Upper lobe of right lung (tissue), 1 donor: ENCODE results near the gene STAT6. TPM values are rescaled to one million over a fixed set of nuclear protein-coding genes. Genes with fewer than 3 reads are reported as not detected.

Source experiments
- ATAC-seq: fragments of 200-7000 bp; cut with Tn5 transposase; one replicate; pipeline ENCODE4 v1.9.1; 2020; ENCODE audit warnings: mild to moderate bottlenecking, moderate library complexity
- DNase-seq: peaks from one replicate; pipeline ENCODE4 v3.0.0-alpha.2; 2020
- H3K27ac ChIP-seq: fragments of 200-600 bp; one replicate; pipeline ENCODE4 v1.8.0; 2022
- H3K27me3 ChIP-seq: fragments of 200-600 bp; one replicate; pipeline ENCODE4 v1.8.0; 2022; ENCODE audit warnings: mild to moderate bottlenecking
- H3K36me3 ChIP-seq: fragments of 200-600 bp; one replicate; pipeline ENCODE4 v1.8.0; 2022
- H3K4me1 ChIP-seq: fragments of 200-600 bp; one replicate; pipeline ENCODE4 v1.8.0; 2022
- H3K4me3 ChIP-seq: fragments of 200-600 bp; one replicate; pipeline ENCODE4 v1.8.0; 2022; ENCODE audit warnings: mild to moderate bottlenecking
- H3K9me3 ChIP-seq: fragments of 200-600 bp; one replicate; pipeline ENCODE4 v1.8.0; 2022
- CTCF ChIP-seq: fragments of 200-600 bp; IDR thresholded peaks from one replicate; pipeline ENCODE4 v1.8.0; 2022; ENCODE audit warnings: antibody characterized with exemption
- intact Hi-C: fragments of 100-400 bp; cut with DNase I; formaldehyde crosslinking; loops from one replicate; pipeline ENCODE4 v1.11.0; 2022
- total RNA-seq: library from RNA; stranded (reverse); fragmentation: NEBNext Ultra II Directional; extraction: Animal tissue kit (Norgen Biotek cat#: 25700); gene quantifications from one replicate; pipeline ENCODE4 v1.2.1, GENCODE V29; 2021
- donor health status: DM: no; HTN: yes; CAD: no; lungs with severe emphysema.

The STAT6 gene
- total RNA-seq, 1 donor from 2014 or later = 230 TPM

GRCh38 chr12:57095440-57095839, 15.7 kb downstream of the STAT6 start:
- peaks cover 84% of the 10 kb centered on the region for H3K36me3 ChIP-seq
- H3K27me3 ChIP-seq = no peaks in the 10 kb centered on the region
- ATAC-seq (no peak), DNase-seq (no peak)
- H3K27ac ChIP-seq = no peak overlapping the region
- intact Hi-C loops = no loop called here
- no peak overlapping the region for H3K4me3 ChIP-seq
- no peak for TF ChIP-seq CTCF
- no peaks in the 10 kb centered on the region for H3K9me3 ChIP-seq
- H3K4me1 ChIP-seq = peaks cover 45% of the 10 kb centered on the region

- Histone ChIP-seq H3K4me1 (peaks cover 45% of the 10 kb centered on the region), H3K4me3 (no peak overlapping the region), H3K27me3 (no peaks in the 10 kb centered on the region), H3K36me3 (peaks cover 75% of the 10 kb centered on the region), H3K27ac (peak overlapping the region; percentile 36), H3K9me3 (no peaks in the 10 kb centered on the region)
- no peak for TF ChIP-seq CTCF
- intact Hi-C loops = no loop called here
- ATAC-seq (no peak), DNase-seq (no peak)
Measured at GRCh38 chr12:57094208-57095160, 16.7 kb downstream of the STAT6 start.

- Histone ChIP-seq H3K4me3 (no peak overlapping the region), H3K36me3 (peaks cover 67% of the 10 kb centered on the region), H3K27ac (peak overlapping the region; percentile 36), H3K9me3 (no peaks in the 10 kb centered on the region), H3K4me1 (peaks cover 42% of the 10 kb centered on the region), H3K27me3 (no peaks in the 10 kb centered on the region)
- DNase-seq (peak; percentile 81), ATAC-seq (peak; percentile 41)
- TF ChIP-seq CTCF = peak; percentile 55
- intact Hi-C loops = no loop called here
Measured at GRCh38 chr12:57093415-57094207, 17.6 kb downstream of the STAT6 start.

GRCh38 chr12:57092876-57093414, 18.2 kb downstream of the STAT6 start:
- DNase-seq = peak; percentile 58
- H3K36me3 ChIP-seq = peaks cover 60% of the 10 kb centered on the region

More at GRCh38 chr12:57092876-57093414, 18.2 kb downstream of the STAT6 start:
- Histone ChIP-seq H3K27me3 (no peaks in the 10 kb centered on the region), H3K27ac (peak overlapping the region; percentile 15), H3K9me3 (no peaks in the 10 kb centered on the region), H3K4me1 (peaks cover 45% of the 10 kb centered on the region), H3K4me3 (no peak overlapping the region)
- ATAC-seq = no peak
- TF ChIP-seq CTCF = no peak
- intact Hi-C loops = no loop called here
